ENCODE results near the gene PLAC9. TPM values are rescaled to one million over a fixed set of nuclear protein-coding genes. Genes with fewer than 3 reads are reported as not detected.

Gene PLAC9
- total RNA-seq, 3 donors from 2014 or later (not counting 1 experiment from before 2014, with no cell fraction given): not detected

- 90% methylated on average over 8 of the region's 8 CpGs for WGBS (ENCODE audit: insufficient coverage)
- Mint-ChIP-seq H3K9me3 (peaks cover 4 to 13% of the 10 kb centered on the region in 2 donors), H3K4me3 (no peak overlapping the region), H3K27me3 (ENCODE audit: low read depth in 2 of 2) (no peaks in the 10 kb centered on the region), H3K27ac (no peak overlapping the region), H3K36me3 (peaks cover 18% of the 10 kb centered on the region), H3K4me1 (no peaks in the 10 kb centered on the region)
- H3K36me3 ChIP-seq (ENCODE audit: control insufficient read depth, insufficient read depth, low read length): no peaks in the 10 kb centered on the region
- H3K4me3 ChIP-seq (ENCODE audit: low read length): no peak overlapping the region
- H3K27me3 ChIP-seq (ENCODE audit: control insufficient read depth, insufficient read depth, low read length): no peaks in the 10 kb centered on the region
- no peak overlapping the region for H3K27ac ChIP-seq (ENCODE audit: low read length)
- no peak for TF ChIP-seq CTCF (IDR thresholded peaks at IDR 0.05)
- ATAC-seq (no peak), DNase-seq (no peak)
- H3K9me3 ChIP-seq (ENCODE audit: control insufficient read depth, insufficient read depth, low read length): peaks cover 15% of the 10 kb centered on the region
- no peaks in the 10 kb centered on the region for H3K4me1 ChIP-seq (ENCODE audit: control insufficient read depth, insufficient read depth, low read length)
- intact Hi-C loops (cut with micrococcal nuclease): no loop called here
Observed at GRCh38 chr10:80108576-80109239, 23.8 kb upstream of the PLAC9 start.

GRCh38 chr10:80110986-80111385 lies 21.5 kb upstream of the PLAC9 start:
- ATAC-seq (no peak), DNase-seq (no peak)
- Histone ChIP-seq H3K9me3 (ENCODE audit: control insufficient read depth, insufficient read depth, low read length) (peaks cover 15% of the 10 kb centered on the region), H3K4me3 (ENCODE audit: low read length) (no peak overlapping the region), H3K27ac (ENCODE audit: low read length) (no peak overlapping the region), H3K27me3 (ENCODE audit: control insufficient read depth, insufficient read depth, low read length) (no peaks in the 10 kb centered on the region), H3K4me1 (ENCODE audit: control insufficient read depth, insufficient read depth, low read length) (no peaks in the 10 kb centered on the region), H3K36me3 (ENCODE audit: control insufficient read depth, insufficient read depth, low read length) (no peaks in the 10 kb centered on the region)
- 89% methylated on average over 1 of the region's 1 CpG for WGBS (ENCODE audit: insufficient coverage)
- H3K27ac Mint-ChIP-seq: no peak overlapping the region
- peaks cover 4 to 13% of the 10 kb centered on the region in 2 donors for H3K9me3 Mint-ChIP-seq
- H3K27me3 Mint-ChIP-seq (ENCODE audit: low read depth in 2 of 2): no peaks in the 10 kb centered on the region
- H3K4me1 Mint-ChIP-seq: no peaks in the 10 kb centered on the region
- intact Hi-C loops (cut with micrococcal nuclease): no loop called here
- TF ChIP-seq CTCF (IDR thresholded peaks at IDR 0.05): no peak
- peaks cover 18% of the 10 kb centered on the region for H3K36me3 Mint-ChIP-seq
- H3K4me3 Mint-ChIP-seq: no peak overlapping the region

GRCh38 chr10:80118669-80119068 lies 13.9 kb upstream of the PLAC9 start:
- Mint-ChIP-seq H3K4me3 (no peak overlapping the region), H3K4me1 (no peaks in the 10 kb centered on the region), H3K27me3 (ENCODE audit: low read depth in 2 of 2) (peaks cover 7 to 21% of the 10 kb centered on the region in 2 donors), H3K9me3 (no peaks in the 10 kb centered on the region), H3K27ac (no peak overlapping the region), H3K36me3 (no peaks in the 10 kb centered on the region)
- DNase-seq (no peak), ATAC-seq (no peak)
- TF ChIP-seq CTCF (IDR thresholded peaks at IDR 0.05): no peak
- Histone ChIP-seq H3K27me3 (ENCODE audit: control insufficient read depth, insufficient read depth, low read length) (no peaks in the 10 kb centered on the region), H3K4me3 (ENCODE audit: low read length) (no peak overlapping the region), H3K4me1 (ENCODE audit: control insufficient read depth, insufficient read depth, low read length) (no peaks in the 10 kb centered on the region), H3K9me3 (ENCODE audit: control insufficient read depth, insufficient read depth, low read length) (no peaks in the 10 kb centered on the region), H3K27ac (ENCODE audit: low read length) (no peak overlapping the region), H3K36me3 (ENCODE audit: control insufficient read depth, insufficient read depth, low read length) (no peaks in the 10 kb centered on the region)
- intact Hi-C loops (cut with micrococcal nuclease): no loop called here
- WGBS (ENCODE audit: insufficient coverage): 95% methylated on average over 3 of the region's 4 CpGs

- intact Hi-C loops (cut with micrococcal nuclease): no loop called here
- no peaks in the 10 kb centered on the region for H3K9me3 Mint-ChIP-seq
- no peak for ATAC-seq
- no peak overlapping the region for H3K27ac Mint-ChIP-seq
- no peak overlapping the region for H3K4me3 Mint-ChIP-seq
- H3K27me3 Mint-ChIP-seq (ENCODE audit: low read depth in 2 of 2): peaks cover 15 to 27% of the 10 kb centered on the region in 2 donors
- H3K4me1 Mint-ChIP-seq: no peaks in the 10 kb centered on the region
- H3K4me3 ChIP-seq (ENCODE audit: low read length): no peak overlapping the region
- no peaks in the 10 kb centered on the region for H3K36me3 ChIP-seq (ENCODE audit: control insufficient read depth, insufficient read depth, low read length)
- no peaks in the 10 kb centered on the region for H3K4me1 ChIP-seq (ENCODE audit: control insufficient read depth, insufficient read depth, low read length)
- no peaks in the 10 kb centered on the region for H3K9me3 ChIP-seq (ENCODE audit: control insufficient read depth, insufficient read depth, low read length)
- H3K27ac ChIP-seq (ENCODE audit: low read length): no peak overlapping the region
- H3K36me3 Mint-ChIP-seq: no peaks in the 10 kb centered on the region
- DNase-seq: no peak
- no peak for TF ChIP-seq CTCF (IDR thresholded peaks at IDR 0.05)
- no peaks in the 10 kb centered on the region for H3K27me3 ChIP-seq (ENCODE audit: control insufficient read depth, insufficient read depth, low read length)
Observed at GRCh38 chr10:80122110-80122710, 10.3 kb upstream of the PLAC9 start.
